ENCODE results near the gene SERPINB1. TPM values are rescaled to one million over a fixed set of nuclear protein-coding genes. Genes with fewer than 3 reads are reported as not detected.

The SERPINB1 gene
- polyA plus RNA-seq, 1 of the 3 experiments (the other 2 are of a cell fraction) = 9.4 TPM

DNA sequence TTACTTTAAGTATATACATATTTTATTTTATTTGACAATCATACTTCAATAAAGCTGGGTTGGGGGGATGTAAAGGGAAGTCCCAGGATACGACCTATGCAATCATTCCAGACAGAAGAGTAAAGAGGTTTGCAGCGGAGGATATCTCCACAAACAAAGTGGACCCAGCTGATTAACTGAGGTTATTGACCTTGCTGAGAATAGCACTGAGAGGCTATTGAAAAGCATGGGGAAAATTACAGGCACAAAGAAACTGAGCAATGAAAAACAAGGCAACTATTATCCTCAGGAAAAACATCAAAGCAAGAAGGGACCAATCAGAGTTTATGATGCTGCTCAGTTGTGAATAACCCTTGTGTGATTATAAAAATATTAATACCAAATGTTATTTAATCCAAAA lies 32.6 kb downstream of the SERPINB1 start:
- no peak overlapping the region for H3K4me2 ChIP-seq
- CTCF ChIA-PET = interaction anchor here (1.1 kb wide), 2 partner anchors 10 to 11 kb away, joined by 4 read pairs; no protein-coding TSS in a partner anchor
- no peaks in the 10 kb centered on the region for H3K9me2 ChIP-seq
- H3K9me3 ChIP-seq = no peaks in the 10 kb centered on the region
- H3K36me3 ChIP-seq (replicated peaks in 1 of 2; ENCODE audit: control insufficient read depth in 1 of 2, insufficient read depth in 2 of 2, low read length in 1 of 2) = no peaks in the 10 kb centered on the region
- H3K4me1 ChIP-seq (ENCODE audit: control insufficient read depth in 1 of 2, insufficient read depth in 2 of 2, low read depth in 1 of 2, low read length in 1 of 2) = peaks cover 0 to 13% of the 10 kb centered on the region in 2 experiments; a peak in 2 of 4 replicates
- TF ChIP-seq GATA2 (CRISPR knock-in tag; IDR thresholded peaks at IDR 0.05) = no peak
- POLR2A ChIA-PET = no interaction called here
- H3F3A ChIP-seq (replicated peaks; ENCODE audit: insufficient read depth) = no peaks in the 10 kb centered on the region
- no peak overlapping the region for H3K9ac ChIP-seq
- no peaks in the 10 kb centered on the region for H3K79me2 ChIP-seq (ENCODE audit: insufficient read depth)
- no peak overlapping the region for H3K4me3 ChIP-seq (ENCODE audit: low read depth in 2 of 2, low read length in 1 of 2)
- no peaks in the 10 kb centered on the region for H3K27me3 ChIP-seq (ENCODE audit: insufficient read depth)
- whole genome bisulfite sequencing (ENCODE audit: low lambda C conversion rate) = 96% methylated on average over 2 of the region's 2 CpGs
- H4K20me1 ChIP-seq (ENCODE audit: insufficient read depth) = no peaks in the 10 kb centered on the region
- no peak overlapping the region for H2AFZ ChIP-seq (ENCODE audit: low read depth)
- H3K27ac ChIP-seq (ENCODE audit: low read depth in 2 of 2, low read length in 1 of 2) = no peak overlapping the region
- no peak for DNase-seq

- no peak overlapping the region for H3K27ac ChIP-seq (ENCODE audit: low read depth in 2 of 2, low read length in 1 of 2)
- POLR2A ChIA-PET = no interaction called here
- no peaks in the 10 kb centered on the region for H3K27me3 ChIP-seq (ENCODE audit: insufficient read depth)
- no peaks in the 10 kb centered on the region for H3K9me3 ChIP-seq
- DNase-seq = no peak
- H3K4me2 ChIP-seq = no peak overlapping the region
- no peak for TF ChIP-seq EZH2phosphoT487 (IDR thresholded peaks at IDR 0.05; ENCODE audit: borderline replicate concordance, low read depth)
- no peak for TF ChIP-seq RFX5 (IDR thresholded peaks at IDR 0.05; ENCODE audit: low read length)
- no peak for TF ChIP-seq FOXM1 (IDR thresholded peaks at IDR 0.05; ENCODE audit: low read depth)
- TF ChIP-seq GATA2 (CRISPR knock-in tag; IDR thresholded peaks at IDR 0.05) = no peak
- TF ChIP-seq TCF12 (IDR thresholded peaks at IDR 0.05) = no peak
- TF ChIP-seq, protein P1, sequence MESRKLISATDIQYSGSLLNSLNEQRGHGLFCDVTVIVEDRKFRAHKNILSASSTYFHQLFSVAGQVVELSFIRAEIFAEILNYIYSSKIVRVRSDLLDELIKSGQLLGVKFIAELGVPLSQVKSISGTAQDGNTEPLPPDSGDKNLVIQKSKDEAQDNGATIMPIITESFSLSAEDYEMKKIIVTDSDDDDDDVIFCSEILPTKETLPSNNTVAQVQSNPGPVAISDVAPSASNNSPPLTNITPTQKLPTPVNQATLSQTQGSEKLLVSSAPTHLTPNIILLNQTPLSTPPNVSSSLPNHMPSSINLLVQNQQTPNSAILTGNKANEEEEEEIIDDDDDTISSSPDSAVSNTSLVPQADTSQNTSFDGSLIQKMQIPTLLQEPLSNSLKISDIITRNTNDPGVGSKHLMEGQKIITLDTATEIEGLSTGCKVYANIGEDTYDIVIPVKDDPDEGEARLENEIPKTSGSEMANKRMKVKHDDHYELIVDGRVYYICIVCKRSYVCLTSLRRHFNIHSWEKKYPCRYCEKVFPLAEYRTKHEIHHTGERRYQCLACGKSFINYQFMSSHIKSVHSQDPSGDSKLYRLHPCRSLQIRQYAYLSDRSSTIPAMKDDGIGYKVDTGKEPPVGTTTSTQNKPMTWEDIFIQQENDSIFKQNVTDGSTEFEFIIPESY (IDR thresholded peaks at IDR 0.05; ENCODE audit: borderline replicate concordance, low read depth) = no peak
- TF ChIP-seq NRF1 (IDR thresholded peaks at IDR 0.05; ENCODE audit: low read depth, low read length) = no peak
- TF ChIP-seq USF1 (IDR thresholded peaks at IDR 0.05; ENCODE audit: borderline replicate concordance, low read depth) = no peak
- TF ChIP-seq GABPA (IDR thresholded peaks at IDR 0.05; ENCODE audit: low read depth) = no peak
- no peak for TF ChIP-seq TEAD4 (IDR thresholded peaks at IDR 0.05; ENCODE audit: borderline replicate concordance, insufficient read depth)
- TF ChIP-seq, protein P2, sequence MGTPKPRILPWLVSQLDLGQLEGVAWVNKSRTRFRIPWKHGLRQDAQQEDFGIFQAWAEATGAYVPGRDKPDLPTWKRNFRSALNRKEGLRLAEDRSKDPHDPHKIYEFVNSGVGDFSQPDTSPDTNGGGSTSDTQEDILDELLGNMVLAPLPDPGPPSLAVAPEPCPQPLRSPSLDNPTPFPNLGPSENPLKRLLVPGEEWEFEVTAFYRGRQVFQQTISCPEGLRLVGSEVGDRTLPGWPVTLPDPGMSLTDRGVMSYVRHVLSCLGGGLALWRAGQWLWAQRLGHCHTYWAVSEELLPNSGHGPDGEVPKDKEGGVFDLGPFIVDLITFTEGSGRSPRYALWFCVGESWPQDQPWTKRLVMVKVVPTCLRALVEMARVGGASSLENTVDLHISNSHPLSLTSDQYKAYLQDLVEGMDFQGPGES (IDR thresholded peaks at IDR 0.05; ENCODE audit: low read depth, low read length) = no peak
- TF ChIP-seq, protein P3, sequence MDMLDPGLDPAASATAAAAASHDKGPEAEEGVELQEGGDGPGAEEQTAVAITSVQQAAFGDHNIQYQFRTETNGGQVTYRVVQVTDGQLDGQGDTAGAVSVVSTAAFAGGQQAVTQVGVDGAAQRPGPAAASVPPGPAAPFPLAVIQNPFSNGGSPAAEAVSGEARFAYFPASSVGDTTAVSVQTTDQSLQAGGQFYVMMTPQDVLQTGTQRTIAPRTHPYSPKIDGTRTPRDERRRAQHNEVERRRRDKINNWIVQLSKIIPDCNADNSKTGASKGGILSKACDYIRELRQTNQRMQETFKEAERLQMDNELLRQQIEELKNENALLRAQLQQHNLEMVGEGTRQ (IDR thresholded peaks at IDR 0.05; ENCODE audit: borderline replicate concordance, low read depth, low read length) = no peak
- TF ChIP-seq SIN3A (IDR thresholded peaks at IDR 0.05; ENCODE audit: borderline replicate concordance, low read depth, low read length) = no peak
- no peak for TF ChIP-seq CHD2 (IDR thresholded peaks at IDR 0.05; ENCODE audit: low read length, partially characterized antibody)
- CTCF ChIA-PET = no interaction called here
- no peaks in the 10 kb centered on the region for H4K20me1 ChIP-seq (ENCODE audit: insufficient read depth)
- H3K4me3 ChIP-seq (ENCODE audit: low read depth in 2 of 2, low read length in 1 of 2) = no peak overlapping the region
- no peaks in the 10 kb centered on the region for H3K9me2 ChIP-seq
- no peaks in the 10 kb centered on the region for H3K36me3 ChIP-seq (replicated peaks in 1 of 2; ENCODE audit: control insufficient read depth in 1 of 2, insufficient read depth in 2 of 2, low read length in 1 of 2)
- peaks cover 0 to 14% of the 10 kb centered on the region in 2 experiments; a peak in 2 of 4 replicates for H3K4me1 ChIP-seq (ENCODE audit: control insufficient read depth in 1 of 2, insufficient read depth in 2 of 2, low read depth in 1 of 2, low read length in 1 of 2)
- WGBS (ENCODE audit: low lambda C conversion rate) = 88% methylated on average over 9 of the region's 9 CpGs
- H3F3A ChIP-seq (replicated peaks; ENCODE audit: insufficient read depth) = no peaks in the 10 kb centered on the region
- no peak overlapping the region for H3K9ac ChIP-seq
- H2AFZ ChIP-seq (ENCODE audit: low read depth) = no peak overlapping the region
- H3K79me2 ChIP-seq (ENCODE audit: insufficient read depth) = no peaks in the 10 kb centered on the region
Measured at GRCh38 chr6:2807342-2808090, 34.1 kb downstream of the SERPINB1 start.
